Measurements from ENCODE around the gene FIZ1.

The FIZ1 gene

DNA sequence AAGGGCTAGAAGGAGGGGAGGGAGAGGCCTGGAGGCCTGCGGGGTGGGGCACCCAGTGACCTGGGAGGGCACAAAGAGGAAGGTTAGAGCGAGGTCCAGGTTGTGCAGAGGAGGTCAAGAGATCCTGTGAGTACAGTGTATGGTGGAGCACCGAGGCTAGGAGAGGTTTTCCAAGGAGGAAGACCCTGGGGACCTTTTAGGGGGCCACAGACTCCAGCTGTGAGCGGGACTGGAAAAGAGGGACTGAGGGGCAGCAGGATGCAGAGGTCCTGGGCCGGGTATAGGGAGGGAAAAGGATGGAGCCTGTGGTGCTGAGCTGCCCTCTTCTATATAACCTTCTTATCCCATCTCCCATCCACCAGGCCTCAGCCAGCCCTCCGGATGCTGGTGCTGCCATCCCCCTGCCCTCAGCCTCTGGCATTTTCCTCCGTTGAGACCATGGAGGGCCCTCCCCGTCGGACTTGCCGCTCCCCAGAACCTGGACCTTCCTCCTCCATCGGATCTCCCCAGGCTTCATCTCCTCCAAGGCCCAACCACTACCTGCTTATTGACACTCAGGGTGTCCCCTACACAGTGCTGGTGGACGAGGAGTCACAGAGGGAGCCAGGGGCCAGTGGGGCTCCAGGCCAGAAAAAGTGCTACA lies 45.0 kb upstream of the FIZ1 start:
- Histone ChIP-seq H3K9ac (ENCODE audit: insufficient read length) (peak overlapping the region; percentile 94), H3K9me3 (ENCODE audit: low read depth, low read length) (no peaks in the 10 kb centered on the region), H3K27ac (no peak overlapping the region), H3K4me3 (peak overlapping the region; percentile 92), H3K36me3 (ENCODE audit: insufficient read depth, low read length) (peaks cover 19% of the 10 kb centered on the region)
- no peak for DNase-seq (ENCODE audit: low read depth, low spot score)
- TF ChIP-seq FOXP2 (optimal IDR thresholded peaks at IDR 0.05; ENCODE audit: control extremely low read depth, extremely low read length, insufficient read depth) (no peak), EZH2 (IDR thresholded peaks at IDR 0.05) (no peak), POLR2AphosphoS5 (IDR thresholded peaks at IDR 0.05; ENCODE audit: borderline replicate concordance, low read depth, low read length) (no peak)

DNA sequence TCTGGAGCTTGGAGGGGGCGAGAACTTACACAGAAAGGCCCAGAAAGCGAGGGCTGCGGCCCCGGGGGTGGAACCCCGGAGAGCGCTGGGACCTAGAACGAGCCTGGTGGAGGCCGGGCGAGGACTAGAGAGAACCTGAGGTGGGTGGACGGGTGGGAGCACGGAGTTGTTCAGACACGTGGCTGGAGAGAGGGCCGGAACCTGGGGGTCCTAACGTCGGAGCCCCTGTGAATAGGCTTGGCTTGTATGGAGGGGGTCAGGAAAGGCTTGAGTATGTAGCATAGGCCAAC lies 44.5 kb upstream of the FIZ1 start:
- H3K36me3 ChIP-seq (ENCODE audit: insufficient read depth, low read length): peaks cover 19% of the 10 kb centered on the region
- H3K4me3 ChIP-seq: peak overlapping the region; percentile 92
- H3K27ac ChIP-seq: 0 out of 2 replicates have a peak overlapping the region, but pooled peaks have one; percentile 40
- no peak for DNase-seq (ENCODE audit: low read depth, low spot score)
- no peaks in the 10 kb centered on the region for H3K9me3 ChIP-seq (ENCODE audit: low read depth, low read length)
- peak overlapping the region; percentile 94 for H3K9ac ChIP-seq (ENCODE audit: insufficient read length)
- TF ChIP-seq POLR2AphosphoS5 (IDR thresholded peaks at IDR 0.05; ENCODE audit: borderline replicate concordance, low read depth, low read length) (no peak), EZH2 (IDR thresholded peaks at IDR 0.05) (no peak), FOXP2 (optimal IDR thresholded peaks at IDR 0.05; ENCODE audit: control extremely low read depth, extremely low read length, insufficient read depth) (no peak)

DNA sequence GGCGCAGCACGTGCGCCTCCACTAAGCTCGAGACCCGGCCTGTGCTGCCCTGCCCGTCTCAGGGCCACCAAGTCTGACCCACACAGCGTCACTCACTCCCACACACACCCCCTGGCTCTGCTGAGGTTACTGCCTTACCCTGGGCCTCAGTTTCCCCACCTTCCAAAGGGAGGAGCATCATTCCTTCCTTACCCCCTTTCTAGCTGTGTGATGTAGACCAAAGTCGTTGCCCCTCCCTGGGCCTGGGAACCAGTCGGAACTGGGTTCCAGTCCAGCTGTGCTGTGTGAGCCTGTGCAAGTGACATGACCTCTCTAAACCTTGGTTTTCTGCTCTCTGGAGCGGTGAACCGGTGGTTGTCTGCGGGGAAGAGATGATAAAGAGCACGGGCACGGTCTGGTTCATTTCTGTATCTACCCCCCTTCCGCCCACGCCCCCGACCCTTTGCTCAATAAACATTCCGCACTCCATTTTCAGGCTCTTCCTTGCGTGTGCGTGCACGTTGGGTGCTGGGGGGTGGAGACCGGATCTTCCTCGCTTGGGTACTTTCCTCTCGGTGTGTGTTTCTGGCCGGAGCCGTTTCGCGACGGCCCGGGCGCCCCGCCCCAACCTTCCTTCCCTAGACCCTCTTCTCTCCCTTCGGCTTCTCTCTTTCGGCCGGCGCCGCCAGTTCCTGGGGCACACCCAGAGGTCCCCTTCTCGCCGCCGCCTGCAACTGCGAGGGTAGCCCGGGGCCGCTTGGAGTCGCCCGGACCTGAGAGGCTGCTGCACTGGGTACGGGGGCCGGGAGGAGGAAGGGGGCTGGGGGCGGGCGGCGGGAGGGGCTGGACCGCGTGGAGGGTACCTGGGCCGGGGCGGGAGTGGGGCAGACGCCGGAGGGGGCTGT lies 43.9 kb upstream of the FIZ1 start, which contains the start of gene ZNF581:
TSS of gene ZNF581 (plus strand) at position 647 of the 884 bp plus-strand sequence. CDS start 923 bp downstream, outside the sequence.
- H3K4me3 ChIP-seq: peak within 1 kb of the TSS; percentile 92
- H3K36me3 ChIP-seq (ENCODE audit: insufficient read depth, low read length): peaks cover 19% of the 10 kb centered on the region
- TF ChIP-seq POLR2AphosphoS5 (IDR thresholded peaks at IDR 0.05; ENCODE audit: borderline replicate concordance, low read depth, low read length) (peak; percentile 82), EZH2 (IDR thresholded peaks at IDR 0.05) (no peak)
- DNase-seq (ENCODE audit: low read depth, low spot score): no peak
- H3K27ac ChIP-seq: peak within 1 kb of the TSS; percentile 92
- peak within 1 kb of the TSS; percentile 94 for H3K9ac ChIP-seq (ENCODE audit: insufficient read length)
- H3K9me3 ChIP-seq (ENCODE audit: low read depth, low read length): no peaks in the 10 kb centered on the region

DNA sequence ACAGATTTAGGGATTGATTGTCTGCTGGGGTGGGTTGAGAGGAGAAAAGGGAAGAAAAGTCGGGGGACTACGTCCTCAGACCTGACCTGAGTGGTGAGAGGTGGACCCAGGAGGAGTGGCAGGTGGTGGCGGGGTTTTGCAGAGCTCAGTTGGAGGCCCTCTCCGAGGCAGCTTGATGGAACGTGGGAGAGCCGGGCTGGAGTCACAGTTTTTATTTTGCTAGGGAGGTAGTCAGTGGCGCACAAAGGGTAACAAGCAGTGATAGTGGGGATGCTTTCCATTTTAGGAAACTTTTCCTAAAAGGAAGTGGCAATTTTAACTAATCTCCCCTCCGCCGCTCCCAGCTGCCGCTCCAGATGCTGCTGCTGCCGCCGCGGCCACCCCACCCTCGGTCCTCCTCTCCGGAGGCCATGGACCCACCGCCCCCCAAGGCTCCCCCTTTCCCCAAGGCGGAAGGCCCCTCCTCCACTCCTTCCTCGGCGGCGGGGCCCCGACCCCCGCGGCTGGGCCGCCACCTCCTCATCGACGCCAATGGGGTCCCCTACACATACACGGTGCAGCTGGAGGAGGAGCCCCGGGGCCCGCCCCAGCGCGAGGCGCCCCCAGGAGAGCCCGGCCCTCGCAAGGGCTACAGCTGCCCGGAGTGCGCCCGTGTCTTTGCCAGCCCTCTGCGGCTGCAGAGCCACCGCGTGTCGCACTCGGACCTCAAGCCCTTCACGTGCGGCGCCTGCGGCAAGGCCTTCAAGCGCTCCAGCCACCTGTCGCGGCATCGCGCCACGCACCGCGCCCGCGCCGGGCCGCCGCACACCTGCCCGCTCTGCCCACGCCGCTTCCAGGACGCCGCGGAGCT lies 43.1 kb upstream of the FIZ1 start:
- no peaks in the 10 kb centered on the region for H3K9me3 ChIP-seq (ENCODE audit: low read depth, low read length)
- H3K27ac ChIP-seq: peak overlapping the region; percentile 92
- TF ChIP-seq FOXP2 (optimal IDR thresholded peaks at IDR 0.05; ENCODE audit: control extremely low read depth, extremely low read length, insufficient read depth) (no peak), POLR2AphosphoS5 (IDR thresholded peaks at IDR 0.05; ENCODE audit: borderline replicate concordance, low read depth, low read length) (peak; percentile 19; the same call in 1 of the 2 replicates), EZH2 (IDR thresholded peaks at IDR 0.05) (no peak)
- DNase-seq (ENCODE audit: low read depth, low spot score): no peak
- peaks cover 19% of the 10 kb centered on the region for H3K36me3 ChIP-seq (ENCODE audit: insufficient read depth, low read length)
- H3K9ac ChIP-seq (ENCODE audit: insufficient read length): peak overlapping the region; percentile 87
- H3K4me3 ChIP-seq: peak overlapping the region; percentile 92

DNA sequence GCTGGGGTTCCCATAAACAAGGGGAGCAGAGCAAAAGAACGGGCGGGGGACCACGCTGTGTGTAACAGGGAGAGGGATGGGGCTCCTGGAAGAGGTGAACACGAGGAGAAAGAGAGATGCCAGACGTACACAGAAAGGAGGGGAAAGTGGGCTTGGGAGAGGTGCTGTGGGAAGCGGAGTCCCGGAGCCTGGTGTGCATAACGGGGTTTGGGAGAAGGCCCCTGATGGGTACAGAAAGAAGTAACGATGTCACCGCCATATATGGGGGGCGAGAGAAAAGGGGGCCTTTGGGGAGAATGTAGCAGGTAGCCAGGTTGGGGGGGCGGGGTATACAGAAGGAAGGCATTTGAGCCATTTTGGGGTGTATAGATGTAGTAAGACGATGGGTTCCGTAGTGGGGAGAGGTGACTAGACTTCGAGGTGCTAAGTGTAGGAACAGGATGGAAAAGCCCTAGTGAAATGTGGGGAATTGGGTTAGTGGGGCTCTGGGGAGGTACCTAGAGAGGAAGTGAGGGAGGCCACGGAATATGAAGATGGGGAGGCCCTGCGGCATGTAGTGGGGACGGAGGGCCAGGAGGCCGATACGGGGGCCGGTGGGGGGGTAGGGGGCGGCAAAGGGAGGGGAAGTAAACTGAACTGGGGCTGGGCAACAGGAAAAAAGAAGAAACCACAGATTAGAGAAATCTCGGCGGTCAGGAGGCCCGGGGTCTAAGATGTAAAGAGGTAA lies 42.3 kb upstream of the FIZ1 start:
- no peak for DNase-seq (ENCODE audit: low read depth, low spot score)
- H3K36me3 ChIP-seq (ENCODE audit: insufficient read depth, low read length): peaks cover 15% of the 10 kb centered on the region
- peak overlapping the region; percentile 92 for H3K4me3 ChIP-seq
- H3K9ac ChIP-seq (ENCODE audit: insufficient read length): peak overlapping the region; percentile 87
- H3K27ac ChIP-seq: peak overlapping the region; percentile 92
- TF ChIP-seq POLR2AphosphoS5 (IDR thresholded peaks at IDR 0.05; ENCODE audit: borderline replicate concordance, low read depth, low read length) (peak; percentile 45; the same call in 1 of the 2 replicates), FOXP2 (optimal IDR thresholded peaks at IDR 0.05; ENCODE audit: control extremely low read depth, extremely low read length, insufficient read depth) (no peak), EZH2 (IDR thresholded peaks at IDR 0.05) (no peak)
- H3K9me3 ChIP-seq (ENCODE audit: low read depth, low read length): no peaks in the 10 kb centered on the region

DNA sequence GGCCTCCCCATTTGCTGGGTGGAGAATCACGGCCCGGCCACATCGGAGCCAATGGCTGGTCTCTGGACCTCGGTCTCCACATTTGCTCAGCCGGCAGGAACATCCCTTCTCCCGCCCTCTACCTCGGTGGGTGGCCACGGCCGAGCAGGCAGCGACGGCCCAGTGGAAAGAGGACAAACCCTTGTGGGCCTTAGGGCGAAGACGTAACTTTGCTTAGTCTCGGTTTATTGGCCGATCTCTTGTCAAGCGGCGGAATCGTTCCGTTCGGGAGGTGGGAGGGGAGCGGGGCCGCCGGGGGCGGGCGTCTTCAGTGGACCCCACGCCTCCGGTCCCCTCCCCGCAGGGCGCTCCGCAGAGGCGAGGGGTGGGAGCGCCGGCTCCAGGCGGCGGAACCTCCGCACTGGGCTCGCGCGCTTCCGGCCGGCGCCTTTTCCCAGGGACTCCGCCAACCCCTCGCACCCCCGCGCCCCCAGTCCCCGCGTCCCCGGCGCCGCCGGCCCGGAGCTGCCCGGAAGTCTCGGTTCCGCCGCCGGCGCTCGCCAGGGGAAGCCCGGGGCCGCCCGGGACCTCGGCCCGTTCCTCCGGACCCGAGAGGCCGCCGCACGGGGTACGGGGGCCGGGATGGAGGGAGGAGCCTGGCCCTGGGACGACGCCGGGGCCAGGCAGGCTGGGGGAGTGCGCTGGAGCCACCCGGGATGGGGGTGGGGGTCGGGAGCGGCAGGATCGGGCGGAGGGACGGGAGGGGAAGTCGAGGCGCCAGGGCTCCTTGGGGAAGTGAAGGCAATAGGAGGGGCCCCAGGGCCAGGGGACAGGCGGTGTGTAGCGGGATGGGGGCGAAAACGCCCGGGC lies 41.5 kb upstream of the FIZ1 start, which contains the start of gene ZNF580:
TSS of gene ZNF580 (plus strand) at position 426 of the 849 bp plus-strand sequence. CDS start 1,507 bp downstream, outside the sequence.
- no peak for TF ChIP-seq FOXP2 (optimal IDR thresholded peaks at IDR 0.05; ENCODE audit: control extremely low read depth, extremely low read length, insufficient read depth)
- no peak; the same call in 1 of the 2 replicates for TF ChIP-seq POLR2AphosphoS5 (IDR thresholded peaks at IDR 0.05; ENCODE audit: borderline replicate concordance, low read depth, low read length)
- TF ChIP-seq EZH2 (IDR thresholded peaks at IDR 0.05): no peak
- Histone ChIP-seq H3K9ac (ENCODE audit: insufficient read length) (peak within 1 kb of the TSS; percentile 87), H3K27ac (peak within 1 kb of the TSS; percentile 92), H3K4me3 (peak within 1 kb of the TSS; percentile 92), H3K36me3 (ENCODE audit: insufficient read depth, low read length) (peaks cover 15% of the 10 kb centered on the region), H3K9me3 (ENCODE audit: low read depth, low read length) (no peaks in the 10 kb centered on the region)
- no peak for DNase-seq (ENCODE audit: low read depth, low spot score)

Data from SK-N-MC (cell line).